Gastroesophageal sphincter (tissue), 4 donors: Measurements from ENCODE around the gene HIVEP3. TPM values are rescaled to one million over a fixed set of nuclear protein-coding genes. Genes with fewer than 3 reads are reported as not detected.

Source experiments
- ATAC-seq: fragments of 150-250 bp; one replicate; pipeline ENCODE4 v1.9.1; 2016; ENCODE audit warnings: mild to moderate bottlenecking, moderate library complexity
- H3K27ac ChIP-seq, 4 donors: fragments of 200-600 bp; sonication (generic) in 3 of 4; 1 replicate in 3 of 4; 2 replicates in 1 of 4; pipeline ENCODE4 v1.5.1; 2016 to 2019
- H3K27me3 ChIP-seq: fragments of 200-600 bp; sonication (generic); one replicate; pipeline ENCODE4 v1.5.1; 2019
- H3K36me3 ChIP-seq, 2 donors: fragments of 200-600 bp; sonication (generic); one replicate each; pipeline ENCODE4 v1.5.1; 2019; ENCODE audit warnings: control low read depth in 1 of 2
- H3K4me1 ChIP-seq, 3 donors: fragments of 200-600 bp; sonication (generic); 1 replicate in 2 of 3; 2 replicates in 1 of 3; pipeline ENCODE4 v1.5.1; 2016 to 2019; ENCODE audit warnings: control low read depth in 2 of 3
- H3K4me3 ChIP-seq, 2 donors: fragments of 200-600 bp; sonication (generic); one replicate each; pipeline ENCODE4 v1.5.1; 2019; ENCODE audit warnings: mild to moderate bottlenecking in 1 of 2, moderate library complexity in 1 of 2
- H3K9me3 ChIP-seq, 3 donors: fragments of 200-600 bp; sonication (generic); one replicate each; pipeline ENCODE4 v1.5.1; 2017 to 2019; ENCODE audit warnings: control low read depth in 2 of 3
- EP300 ChIP-seq: sonication (generic); formaldehyde crosslinking; IDR thresholded peaks from one replicate; pipeline ENCODE4 v1.6.1; 2017; ENCODE audit warnings: antibody characterized with exemption, mild to moderate bottlenecking
- POLR2A ChIP-seq, 2 donors: fragments of 450-650 bp; IDR thresholded peaks; one replicate each; pipeline ENCODE4 v1.6.1; 2017; ENCODE audit warnings: antibody characterized with exemption in 2 of 2, mild to moderate bottlenecking in 2 of 2, moderate library complexity in 1 of 2
- POLR2AphosphoS5 ChIP-seq: sonication (generic); formaldehyde crosslinking; IDR thresholded peaks from one replicate; pipeline ENCODE4 v1.6.1; 2017; ENCODE audit warnings: antibody characterized with exemption
- WGBS, 2 donors: methylation state at CpG; one replicate each; pipeline ENCODE4 v1.1.5; 2018; ENCODE audit warnings: low coverage in 1 of 2; 5-methylcytosine and 5-hydroxymethylcytosine counted together
- total RNA-seq, 4 donors: library from RNA; depleted of rRNA; stranded (reverse); fragments of >200 nt; gene quantifications; one replicate each; pipeline ENCODE4 v1.1.0, GENCODE V29; 2016
- TF ChIP-seq, protein P1 (sequence below), 4 experiments: fragments of 200-600 bp in 2 of 4; fragments of 450-650 bp in 2 of 4; sonication (generic) in 1 of 4; IDR thresholded peaks; one replicate each; pipeline ENCODE4 v1.5.1; 2017 to 2019; ENCODE audit warnings: antibody characterized with exemption in 4 of 4, mild to moderate bottlenecking in 2 of 4, moderate library complexity in 2 of 4

Gene HIVEP3
- total RNA-seq, 4 donors from 2014 or later, result 1.9 to 3.8 (median 2.8) TPM

DNA sequence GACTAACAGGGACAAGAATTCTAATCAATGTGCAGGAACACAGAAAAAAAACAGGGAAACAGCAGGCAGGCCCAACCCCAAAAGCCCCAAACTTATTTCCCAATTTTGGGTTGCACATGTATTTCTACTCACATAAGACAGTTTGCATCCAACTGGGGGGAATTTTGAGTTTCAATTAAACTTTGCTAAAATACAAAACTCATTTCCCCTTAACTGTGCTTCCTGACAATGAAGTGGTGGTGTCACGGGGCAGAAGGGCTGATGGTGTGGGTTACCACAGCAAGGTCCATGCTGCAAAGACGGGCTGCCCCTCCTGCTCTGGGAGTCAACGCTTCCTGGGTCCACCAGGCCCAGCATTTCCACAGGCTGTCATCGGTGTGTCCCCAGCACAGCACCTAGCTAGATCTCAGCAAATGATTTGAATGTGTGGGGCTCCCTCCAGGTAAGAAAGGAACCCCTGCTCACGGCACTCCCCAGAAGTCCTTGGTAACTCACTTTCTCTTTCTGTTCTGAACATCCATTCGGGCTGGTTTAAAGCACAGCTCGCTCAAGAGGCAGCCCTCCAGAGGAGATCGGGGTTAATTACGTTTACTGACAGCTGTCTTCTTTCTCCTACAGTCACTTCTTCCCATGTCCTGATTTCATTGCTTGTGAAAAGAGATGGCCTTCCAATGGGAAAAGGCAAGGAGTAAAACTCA is 27.4 kb downstream of the HIVEP3 start:
- 52 to 57% methylated on average over 6 to 9 of the region's 9 CpGs for WGBS, 2 donors
- H3K4me3 ChIP-seq, result peak overlapping the region; percentile 17 to 24
- H3K27me3 ChIP-seq, result no peaks in the 10 kb centered on the region
- ATAC-seq, result peak; percentile 35
- no peaks in the 10 kb centered on the region for H3K36me3 ChIP-seq
- no peaks in the 10 kb centered on the region for H3K9me3 ChIP-seq
- TF ChIP-seq POLR2AphosphoS5 (no peak), EP300 (no peak)
- TF ChIP-seq, protein P1, sequence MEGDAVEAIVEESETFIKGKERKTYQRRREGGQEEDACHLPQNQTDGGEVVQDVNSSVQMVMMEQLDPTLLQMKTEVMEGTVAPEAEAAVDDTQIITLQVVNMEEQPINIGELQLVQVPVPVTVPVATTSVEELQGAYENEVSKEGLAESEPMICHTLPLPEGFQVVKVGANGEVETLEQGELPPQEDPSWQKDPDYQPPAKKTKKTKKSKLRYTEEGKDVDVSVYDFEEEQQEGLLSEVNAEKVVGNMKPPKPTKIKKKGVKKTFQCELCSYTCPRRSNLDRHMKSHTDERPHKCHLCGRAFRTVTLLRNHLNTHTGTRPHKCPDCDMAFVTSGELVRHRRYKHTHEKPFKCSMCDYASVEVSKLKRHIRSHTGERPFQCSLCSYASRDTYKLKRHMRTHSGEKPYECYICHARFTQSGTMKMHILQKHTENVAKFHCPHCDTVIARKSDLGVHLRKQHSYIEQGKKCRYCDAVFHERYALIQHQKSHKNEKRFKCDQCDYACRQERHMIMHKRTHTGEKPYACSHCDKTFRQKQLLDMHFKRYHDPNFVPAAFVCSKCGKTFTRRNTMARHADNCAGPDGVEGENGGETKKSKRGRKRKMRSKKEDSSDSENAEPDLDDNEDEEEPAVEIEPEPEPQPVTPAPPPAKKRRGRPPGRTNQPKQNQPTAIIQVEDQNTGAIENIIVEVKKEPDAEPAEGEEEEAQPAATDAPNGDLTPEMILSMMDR (IDR thresholded peaks at IDR 0.05), result no peak
- H3K27ac ChIP-seq, result peak overlapping the region in 3 of 4 donors; percentile 35 to 51 (median 49)
- H3K4me1 ChIP-seq, result peaks cover 0 to 47% (median 15%) of the 10 kb centered on the region in 3 donors

DNA sequence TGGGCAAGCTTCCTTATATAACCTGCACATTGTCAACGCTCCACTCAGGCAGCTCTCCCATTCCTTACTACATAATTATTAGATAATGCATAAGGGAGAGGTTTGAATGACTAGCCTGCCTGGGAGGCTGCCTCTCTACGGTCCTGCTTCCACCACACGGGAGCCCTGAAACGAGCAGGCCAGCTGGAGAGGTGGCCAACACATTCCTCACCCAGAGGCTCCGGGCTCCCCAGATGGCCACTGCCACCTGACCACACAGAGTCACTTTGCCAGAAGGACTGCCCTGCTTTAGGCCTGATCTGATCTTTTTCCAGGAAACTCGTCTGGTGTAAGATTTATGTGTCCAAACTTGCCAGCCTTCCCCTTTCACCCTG is 27.9 kb downstream of the HIVEP3 start:
- Histone ChIP-seq H3K27ac (peak overlapping the region in 3 of 4 donors; percentile 35 to 51 (median 49)), H3K4me1 (peaks cover 0 to 47% (median 15%) of the 10 kb centered on the region in 3 donors), H3K4me3 (no peak overlapping the region), H3K36me3 (no peaks in the 10 kb centered on the region), H3K27me3 (no peaks in the 10 kb centered on the region), H3K9me3 (no peaks in the 10 kb centered on the region)
- ATAC-seq, result peak; percentile 62
- WGBS, 2 donors, result 0 to 5% methylated on average over 1 to 4 of the region's 6 CpGs
- TF ChIP-seq EP300, result no peak
- TF ChIP-seq, protein P1 (IDR thresholded peaks at IDR 0.05), result no peak
- TF ChIP-seq POLR2AphosphoS5, result no peak
- no peak for TF ChIP-seq POLR2A (IDR thresholded peaks at IDR 0.05)

DNA sequence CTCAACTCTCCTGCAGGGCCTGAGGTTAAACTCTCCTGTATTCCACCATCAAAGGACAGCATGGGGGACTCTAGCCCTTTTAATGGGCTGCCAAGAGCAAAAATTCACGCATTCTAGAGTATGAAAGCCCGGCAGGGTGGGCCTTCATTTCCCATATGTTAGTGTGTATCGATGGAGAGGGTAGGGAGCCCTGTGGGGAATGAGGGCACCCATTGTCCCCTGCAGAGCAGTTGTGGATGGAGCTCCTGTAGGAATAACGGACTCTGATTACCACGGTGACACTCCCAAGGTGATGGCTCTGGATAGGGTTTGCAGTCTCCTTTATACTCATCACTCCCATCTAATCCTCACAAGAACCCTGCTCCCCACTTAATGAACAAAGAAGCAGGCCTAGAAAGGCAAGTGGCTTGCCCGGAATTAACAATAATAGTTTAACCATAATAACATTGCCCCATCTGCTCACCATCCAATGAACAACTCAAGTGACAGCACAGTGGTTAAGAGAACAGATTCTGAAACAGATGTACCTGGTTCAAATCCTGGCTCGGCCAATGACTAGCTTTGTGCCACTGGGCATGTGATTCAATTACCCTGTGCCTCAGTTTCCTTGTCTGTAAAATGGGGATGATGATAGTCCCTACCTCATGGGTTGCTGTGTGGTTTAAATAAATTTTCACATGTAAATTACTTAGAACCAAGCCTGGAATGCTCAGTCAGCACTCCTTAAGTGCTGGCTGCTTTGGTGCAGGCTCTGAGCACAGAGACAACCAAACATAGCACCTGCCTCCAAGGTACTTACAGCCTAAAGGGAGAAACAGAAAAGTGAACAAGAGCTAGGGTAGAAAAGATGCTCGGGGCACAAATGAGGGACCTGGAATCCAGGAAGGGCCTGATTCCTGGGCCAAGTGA is 29.0 kb downstream of the HIVEP3 start:
- no peak for ATAC-seq
- H3K4me3 ChIP-seq, result no peak overlapping the region
- WGBS, 2 donors, result 100% methylated on average over 2 to 8 of the region's 8 CpGs
- no peak overlapping the region for H3K27ac ChIP-seq
- no peaks in the 10 kb centered on the region for H3K9me3 ChIP-seq
- no peaks in the 10 kb centered on the region for H3K36me3 ChIP-seq
- no peaks in the 10 kb centered on the region for H3K27me3 ChIP-seq
- TF ChIP-seq, protein P1 (IDR thresholded peaks at IDR 0.05), result no peak
- no peak for TF ChIP-seq EP300
- TF ChIP-seq POLR2A (IDR thresholded peaks at IDR 0.05), result no peak
- no peak for TF ChIP-seq POLR2AphosphoS5
- peaks cover 0 to 38% (median 14%) of the 10 kb centered on the region in 3 donors for H3K4me1 ChIP-seq

DNA sequence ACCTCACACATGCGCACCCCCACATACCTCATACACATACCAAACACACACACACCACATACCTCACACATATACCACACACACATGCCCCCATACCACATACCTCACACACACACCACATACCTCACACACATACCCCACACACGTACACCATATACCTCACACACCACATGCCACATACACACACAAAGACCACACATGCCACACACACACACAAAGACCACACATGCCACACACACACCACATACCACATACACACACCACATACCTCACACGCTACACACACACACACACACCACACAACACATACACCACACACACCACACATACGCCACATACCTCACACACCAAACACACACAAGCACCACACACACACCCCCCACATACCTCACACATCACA is 30.0 kb downstream of the HIVEP3 start:
- H3K4me1 ChIP-seq, result peaks cover 0 to 28% (median 8%) of the 10 kb centered on the region in 3 donors
- TF ChIP-seq POLR2AphosphoS5 (no peak), EP300 (no peak), POLR2A (IDR thresholded peaks at IDR 0.05) (no peak)
- TF ChIP-seq, protein P1 (IDR thresholded peaks at IDR 0.05), result no peak
- WGBS, 2 donors, result 95 to 97% methylated on average over 4 of the region's 4 CpGs
- H3K27me3 ChIP-seq, result no peaks in the 10 kb centered on the region
- H3K36me3 ChIP-seq, result no peaks in the 10 kb centered on the region
- ATAC-seq, result no peak
- no peak overlapping the region for H3K4me3 ChIP-seq
- H3K9me3 ChIP-seq, result no peaks in the 10 kb centered on the region
- no peak overlapping the region for H3K27ac ChIP-seq
